ENCODE data around the gene SLAMF9.

SLAMF9 gene

GRCh38 chr1:159953536-159954515 is at the start of gene SLAMF9:
SLAMF9 (minus strand) TSS chr1:159954237; CDS start chr1:159954137, 100 bp downstream.
- DNase-seq, result peak in 1 of 2 donors; percentile 40

- DNase-seq, result no peak
Observed at GRCh38 chr1:160001440-160001839, 47.4 kb upstream of the SLAMF9 start.

DNA sequence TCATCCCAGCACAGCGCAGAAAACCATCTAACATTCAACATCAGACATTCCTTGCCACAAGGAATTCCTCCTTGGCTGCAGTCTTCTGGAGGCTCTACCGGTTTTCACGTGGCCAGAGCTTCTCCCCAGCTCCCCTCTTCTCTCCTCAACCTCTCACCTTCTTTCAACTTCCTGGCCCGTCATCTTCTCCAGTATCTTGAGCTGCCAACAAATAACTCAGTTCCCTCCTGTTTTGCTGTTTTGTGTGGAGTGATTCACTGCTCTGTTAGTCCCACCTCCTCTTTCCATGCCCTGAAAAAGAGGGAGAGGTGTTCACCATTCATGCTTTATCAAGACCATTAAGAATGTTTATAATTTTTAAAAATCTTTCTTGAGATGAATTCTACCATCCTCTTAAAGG is 45.2 kb upstream of the SLAMF9 start:
- DNase-seq, result no peak

DNA sequence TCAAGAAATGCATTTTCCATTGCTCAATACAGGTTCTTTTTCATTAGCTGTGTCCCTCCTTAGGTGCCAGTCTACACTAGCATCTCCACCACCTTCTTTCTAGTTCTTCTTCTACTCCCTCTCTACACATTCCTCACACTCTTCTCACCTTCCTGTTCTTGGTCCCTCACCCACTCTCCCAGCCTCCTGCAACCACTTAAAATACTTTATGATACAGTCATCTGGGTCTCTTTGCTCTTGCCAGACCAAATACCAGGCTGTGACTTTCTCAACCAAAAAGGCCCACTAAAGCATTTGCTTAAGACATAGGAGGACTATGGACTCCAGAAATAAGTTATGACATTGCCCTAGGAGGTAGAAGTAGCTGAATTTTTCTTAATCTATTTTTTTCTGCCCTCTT is 42.6 kb upstream of the SLAMF9 start:
- DNase-seq, result no peak

GRCh38 chr1:159994896-159995295 is 40.9 kb upstream of the SLAMF9 start:
- no peak for DNase-seq

GRCh38 chr1:159993911-159994310 is 39.9 kb upstream of the SLAMF9 start:
- no peak for DNase-seq

DNA sequence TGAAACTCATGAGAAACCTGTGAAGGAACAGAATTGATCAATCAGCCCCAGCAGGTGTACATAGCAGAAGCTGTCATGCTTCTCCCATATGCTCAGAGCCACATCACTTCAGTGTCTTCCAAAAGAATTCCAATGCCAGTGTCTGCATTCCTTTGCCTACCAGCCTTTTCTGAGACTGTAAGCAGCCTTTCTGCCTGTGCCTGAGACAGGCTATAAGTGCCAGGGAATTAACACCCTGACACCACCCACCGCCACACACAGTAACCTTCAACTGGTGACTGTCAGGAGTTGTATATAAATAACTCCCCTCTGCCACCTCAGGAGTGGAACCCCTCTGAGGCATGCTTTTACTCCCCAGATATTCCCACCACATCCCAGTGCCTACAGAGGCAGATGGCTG is 38.1 kb upstream of the SLAMF9 start:
- DNase-seq, result no peak

DNA sequence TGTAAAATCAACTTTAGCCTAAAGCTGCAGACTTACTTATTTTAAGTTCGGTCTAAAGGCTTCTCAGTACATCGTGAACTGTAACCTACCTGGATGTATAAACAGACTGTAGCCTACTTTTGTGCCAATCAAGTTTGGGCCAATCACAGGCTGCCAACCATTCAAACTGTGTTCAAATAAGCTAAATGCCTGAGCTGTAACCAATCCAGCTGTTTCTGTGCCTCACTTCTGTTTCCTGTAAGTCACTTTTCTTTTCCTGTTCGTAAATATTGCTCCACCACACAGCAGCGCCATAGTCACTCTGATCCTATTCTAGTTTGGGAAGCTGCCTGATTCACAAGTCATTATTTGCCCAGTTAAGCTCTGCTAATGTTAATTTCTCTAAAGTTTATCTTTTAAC is 37.5 kb upstream of the SLAMF9 start:
- DNase-seq, result peak in 1 of 2 donors; percentile 6

GRCh38 chr1:159990005-159990404 is 36.0 kb upstream of the SLAMF9 start:
- DNase-seq, result no peak

GRCh38 chr1:159989581-159989980 is 35.5 kb upstream of the SLAMF9 start:
- no peak for DNase-seq

DNA sequence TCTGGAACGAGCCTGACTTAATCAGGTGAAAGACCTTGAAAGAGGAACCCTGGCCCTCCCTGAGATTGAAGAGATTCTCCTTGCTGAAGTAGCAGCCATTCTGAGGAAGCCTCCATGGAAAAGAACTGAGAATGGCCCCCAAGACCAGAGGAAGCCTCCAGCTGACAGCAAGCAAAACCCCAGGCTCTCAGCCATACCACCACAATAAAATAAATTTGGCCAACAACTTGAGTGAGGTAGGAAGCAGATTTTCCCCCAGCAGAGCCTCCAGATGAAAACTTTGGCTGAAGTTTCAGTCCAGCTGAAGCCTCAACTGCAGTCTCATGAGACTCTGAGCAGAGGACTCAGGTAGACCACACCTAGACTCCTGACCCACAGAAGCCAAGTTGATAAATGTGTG is 34.0 kb upstream of the SLAMF9 start:
- DNase-seq, result no peak

- DNase-seq, result no peak
Observed at GRCh38 chr1:159987186-159987585, 33.1 kb upstream of the SLAMF9 start.

GRCh38 chr1:159986531-159986930 is 32.5 kb upstream of the SLAMF9 start:
- no peak for DNase-seq

DNA sequence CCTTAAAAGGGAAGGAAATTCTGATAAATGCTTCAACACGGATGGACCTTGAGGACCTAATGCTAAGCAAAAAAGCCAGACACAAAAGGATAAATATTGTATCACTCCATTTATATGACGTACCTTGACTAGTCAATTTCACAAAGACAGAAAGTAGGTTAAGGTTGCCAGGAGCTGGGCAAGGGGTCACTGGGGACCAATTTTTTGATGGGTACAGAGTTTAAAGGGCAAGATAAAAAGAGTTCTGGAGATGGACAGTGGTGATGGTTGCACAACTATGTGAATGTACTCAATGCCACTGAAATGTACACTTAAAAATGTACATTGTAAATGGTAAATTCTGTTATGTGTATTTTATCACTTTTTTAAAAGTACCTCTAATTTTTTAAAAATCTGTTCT is 32.1 kb upstream of the SLAMF9 start:
- no peak for DNase-seq

DNA sequence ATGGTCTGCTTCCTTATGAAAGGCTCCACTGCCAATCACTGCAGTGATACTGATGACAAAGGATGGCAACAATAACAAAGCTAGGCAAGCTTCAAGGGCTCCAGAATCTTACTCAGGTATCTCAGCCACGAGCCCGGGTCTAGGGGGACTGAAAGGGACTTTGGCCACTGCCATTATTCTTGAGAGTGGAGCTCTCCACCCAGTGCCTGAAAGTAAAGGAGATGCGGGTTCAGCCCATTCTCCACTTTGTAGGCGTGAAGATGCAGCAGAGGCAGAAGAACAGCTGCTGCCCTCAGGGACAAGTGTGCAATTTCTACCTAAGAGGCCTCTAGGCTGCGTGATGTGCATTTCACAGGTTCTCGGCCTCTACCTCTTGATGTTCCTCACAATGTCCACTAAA is 31.4 kb upstream of the SLAMF9 start:
- no peak for DNase-seq

GRCh38 chr1:159983681-159984080 is 29.6 kb upstream of the SLAMF9 start:
- no peak for DNase-seq

GRCh38 chr1:159982280-159982679 is 28.2 kb upstream of the SLAMF9 start:
- no peak for DNase-seq

DNA sequence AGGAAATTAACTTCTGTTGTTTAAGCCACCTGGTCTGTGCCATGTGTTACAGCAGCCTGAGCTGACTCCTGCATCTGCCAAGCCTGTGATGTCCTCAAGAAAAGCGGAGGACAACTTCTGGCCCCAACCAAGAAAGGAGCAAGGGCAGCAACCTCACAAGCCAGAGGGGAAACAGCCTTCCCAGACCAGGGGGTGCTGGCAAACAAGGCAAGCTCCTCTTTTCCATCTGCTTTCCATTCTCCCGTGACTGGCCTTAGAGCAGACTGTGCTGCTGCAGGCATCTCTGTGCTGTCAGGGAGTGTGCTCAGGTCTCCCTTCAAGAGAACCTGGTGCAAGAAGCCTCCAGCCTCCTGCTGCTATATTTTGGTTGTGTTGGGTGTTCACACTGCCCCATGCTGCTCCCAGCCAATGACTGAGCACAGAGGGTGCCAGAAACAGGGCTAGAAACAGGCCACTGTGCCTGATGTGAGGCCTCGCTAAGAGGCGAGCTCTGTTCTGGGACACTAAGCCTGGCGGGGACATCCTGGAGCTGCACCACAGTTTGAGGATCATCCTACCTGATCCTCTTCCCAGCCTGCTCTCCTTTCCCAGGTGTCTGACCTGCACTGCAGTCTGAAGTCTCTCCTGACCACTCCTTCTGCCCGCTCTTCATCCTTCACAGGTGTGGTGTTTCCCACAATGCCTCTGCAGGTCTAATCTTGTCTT is 27.5 kb upstream of the SLAMF9 start:
- DNase-seq, result no peak

- DNase-seq, result no peak
Observed at GRCh38 chr1:159980786-159981185, 26.7 kb upstream of the SLAMF9 start.

GRCh38 chr1:159980076-159980475 is 26.0 kb upstream of the SLAMF9 start:
- DNase-seq, result no peak

GRCh38 chr1:159979257-159979656 is 25.2 kb upstream of the SLAMF9 start:
- DNase-seq, result no peak

DNA sequence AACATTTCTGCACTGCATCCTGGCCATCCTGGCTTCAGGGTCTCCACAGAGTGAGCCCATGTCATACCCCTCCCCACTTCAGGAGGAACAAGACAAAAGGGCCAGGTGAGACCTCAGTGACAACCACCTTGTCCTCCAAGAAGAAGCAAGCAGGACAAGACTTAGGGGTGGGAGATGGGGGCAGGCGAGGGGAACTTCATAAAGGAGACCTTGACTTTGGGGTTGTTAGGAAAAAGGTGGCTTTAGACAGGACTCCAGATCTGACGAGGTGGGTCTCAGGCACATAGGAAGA is 24.0 kb upstream of the SLAMF9 start:
- no peak for DNase-seq

- no peak for DNase-seq
Observed at GRCh38 chr1:159977364-159978106, 23.5 kb upstream of the SLAMF9 start.

Data from CD4-positive, alpha-beta T cell treated with Interleukin-1 beta for 1 hour (primary cell).